ENCODE data around the gene ADCY2.

- TF ChIP-seq CTCF (IDR thresholded peaks at IDR 0.05) (no peak), POLR2A (IDR thresholded peaks at IDR 0.05) (no peak)
These were observed 123.1 kb downstream of the ADCY2 start for GRCh38 chr5:7518947-7519560.

Measured in right lobe of liver (tissue), 4 donors.